ENCODE results near the gene MANBA. TPM values are rescaled to one million over a fixed set of nuclear protein-coding genes. Genes with fewer than 3 reads are reported as not detected.

The MANBA gene
- total and polyA plus RNA-seq, 2 of the 4 experiments (the other 2 are of a cell fraction) = 11.5 to 17.2 TPM

GRCh38 chr4:102620697-102621497 is 139.9 kb downstream of the MANBA start:
- Histone ChIP-seq H3K36me3 (ENCODE audit: control insufficient read depth, insufficient read depth, low read length) (peaks cover 7% of the 10 kb centered on the region), H2AK9ac (replicated peaks; ENCODE audit: low read depth, low read length, poor library complexity) (no peak overlapping the region), H4K5ac (ENCODE audit: low read depth, low read length) (no peak overlapping the region), H3K4me3 (ENCODE audit: insufficient read depth, low read depth, low read length) (peak overlapping the region; percentile 2; the same call in 1 of the 2 replicates), H2BK20ac (ENCODE audit: low read depth, low read length) (no peak overlapping the region), H3K4ac (ENCODE audit: low read depth, low read length) (no peak overlapping the region), H2BK120ac (ENCODE audit: low read depth, low read length) (0 out of 2 replicates have a peak overlapping the region, but pooled peaks have one; percentile 18), H2AFZ (replicated peaks; ENCODE audit: low read length, poor library complexity) (peak overlapping the region; percentile 37), H2BK15ac (ENCODE audit: low read depth, low read length) (no peak overlapping the region), H3K4me1 (ENCODE audit: control insufficient read depth, insufficient read depth, low read length) (peaks cover 7% of the 10 kb centered on the region), H3K18ac (ENCODE audit: low read depth, low read length) (no peak overlapping the region), H3K27ac (ENCODE audit: insufficient read depth, low read length) (no peak overlapping the region), H3K9me1 (ENCODE audit: insufficient read depth, low read length) (no peaks in the 10 kb centered on the region; the same call in 1 of the 2 replicates), H3K14ac (replicated peaks; ENCODE audit: low read depth, low read length) (no peak overlapping the region), H4K8ac (ENCODE audit: low read depth in 2 of 2, low read length in 2 of 2) (no peak overlapping the region), H3K79me1 (ENCODE audit: low read depth in 1 of 2, low read length in 2 of 2) (no peaks in the 10 kb centered on the region), H2BK5ac (ENCODE audit: low read depth, low read length, poor library complexity, severe bottlenecking) (no peak overlapping the region), H3K9me3 (ENCODE audit: control insufficient read depth, insufficient read depth, low read length) (no peaks in the 10 kb centered on the region), H3K4me2 (ENCODE audit: low read depth, low read length) (peak overlapping the region; percentile 48), H3K27me3 (ENCODE audit: control insufficient read depth, insufficient read depth, low read length) (no peaks in the 10 kb centered on the region), H3K9ac (ENCODE audit: low read depth, low read length) (no peak overlapping the region), H4K91ac (ENCODE audit: insufficient read depth, low read depth, low read length) (no peak overlapping the region), H3K56ac (ENCODE audit: extremely low read depth, insufficient read depth, low read length) (no peak overlapping the region), H3K23ac (ENCODE audit: low read depth, low read length) (no peak overlapping the region), H2AK5ac (ENCODE audit: low read depth, low read length) (no peak overlapping the region), H4K20me1 (ENCODE audit: insufficient read depth, low read length) (no peaks in the 10 kb centered on the region; the same call in 1 of the 2 replicates)
- intact Hi-C loops (cut with micrococcal nuclease) = loop anchor here (1.0 to 10.0 kb wide), 10 partner anchors 141 to 1311 kb away; partner anchors contain the start of genes BDH2, CISD2, MANBA and SLC39A8
- BruUV-seq (replicated peaks) = no TSS peak
- ATAC-seq (ENCODE audit: low read depth) (peak; percentile 89), DNase-seq (peak; percentile 82)
- dilution Hi-C loops (cut with HindIII; ENCODE audit: low sequenced_read_pairs, unreplicated experiment) = loop anchor here (25.0 kb wide), 1 partner anchor 391 kb away; the partner anchor contains the start of gene SLC9B1
- ChIA-PET POLR2A (ENCODE audit: unreplicated experiment) (no interaction called here), CTCF (interaction anchor here (0.5 to 2.3 kb wide), 25 partner anchors 10 to 479 kb away, joined by 3 to 19 read pairs (median 3); partner anchors contain the start of gene MANBA)
- WGBS, 2 experiments (ENCODE audit: extremely low coverage in 2 of 2, insufficient read length in 1 of 2) = no CpG with 5 or more reads among the region's 8 CpGs
- in situ Hi-C loops (cut with MboI; ENCODE audit: low sequenced_read_pairs) = loop anchor here (5.0 kb wide), 1 partner anchor 466 kb away; no protein-coding TSS in a partner anchor
- TF ChIP-seq POLR2A (IDR thresholded peaks at IDR 0.05; ENCODE audit: low read depth, low read length) (no peak), CHD1 (IDR thresholded peaks at IDR 0.05; ENCODE audit: low read depth, low read length) (no peak), MXI1 (IDR thresholded peaks at IDR 0.05; ENCODE audit: borderline replicate concordance, low read depth, low read length) (no peak), RFX5 (IDR thresholded peaks at IDR 0.05; ENCODE audit: low read depth, low read length) (no peak), CEBPB (IDR thresholded peaks at IDR 0.05; ENCODE audit: low read depth, low read length) (peak; percentile 24; the same call in 1 of the 2 replicates), NFE2L2 (IDR thresholded peaks at IDR 0.05; ENCODE audit: low read depth, low read length) (no peak), USF2 (IDR thresholded peaks at IDR 0.05; ENCODE audit: low read depth, low read length) (no peak), MAFK (IDR thresholded peaks at IDR 0.05; ENCODE audit: low read depth, low read length) (no peak), SMC3 (IDR thresholded peaks at IDR 0.05; ENCODE audit: low read depth, low read length) (peak; percentile 75), CTCF (conservative IDR thresholded peaks at IDR 0.05; ENCODE audit: low read depth, low read length) (peak; percentile 72), RCOR1 (IDR thresholded peaks at IDR 0.05; ENCODE audit: insufficient replicate concordance, low read length) (no peak), RAD21 (IDR thresholded peaks at IDR 0.05; ENCODE audit: low read length) (peak; percentile 84), ELK1 (IDR thresholded peaks at IDR 0.05; ENCODE audit: borderline replicate concordance, low read depth, low read length) (no peak), BHLHE40 (IDR thresholded peaks at IDR 0.05; ENCODE audit: low read depth, low read length) (no peak)
